Embryonic facial prominence (tissue), 1 donor: Measurements from ENCODE around the gene DBR1.
A peak's percentile ranks its signal among the peaks of the same experiment; 100 is the strongest.

Experiments used
- DNase-seq: peaks from one replicate; pipeline ENCODE4 v3.0.0-alpha.2; 2016; ENCODE audit errors: extremely low spot score

DBR1 gene

GRCh38 chr3:138124188-138124587 is 50.5 kb downstream of the DBR1 start:
- DNase-seq, result no peak

GRCh38 chr3:138119423-138119766 is 55.3 kb downstream of the DBR1 start:
- no peak for DNase-seq

- no peak for DNase-seq
Observed at GRCh38 chr3:138118612-138119422, 55.9 kb downstream of the DBR1 start.

- DNase-seq, result peak; percentile 8
Observed at GRCh38 chr3:138114988-138115971, 59.4 kb downstream of the DBR1 start, which contains the start of gene DZIP1L. Gene DZIP1L, minus strand, starts transcription at chr3:138115608. Its CDS starts 11,637 bp downstream, at chr3:138103971.

GRCh38 chr3:138114431-138114918 is 60.2 kb downstream of the DBR1 start:
- DNase-seq, result peak; percentile 51

GRCh38 chr3:138113326-138113725 is 61.4 kb downstream of the DBR1 start:
- DNase-seq, result no peak

- no peak for DNase-seq
Observed at GRCh38 chr3:138112362-138112761, 62.4 kb downstream of the DBR1 start.
